SK-N-SH (cell line): ENCODE results near the gene KLHL40. TPM values are rescaled to one million over a fixed set of nuclear protein-coding genes. Genes with fewer than 3 reads are reported as not detected.

ENCODE experiments used
- CTCF ChIA-PET: fragments of 300-600, 350-600 bp; formaldehyde crosslinking; extraction: SDS; loops from one replicate; lab custom pipeline; 2021; lab: Yijun Ruan, JAX
- POLR2A ChIA-PET: fragments of 350-600 bp; sonication (Branson Sonifier 250); formaldehyde crosslinking; extraction: SDS; loops from one replicate; lab custom pipeline; 2020; ENCODE audit warnings: antibody characterized with exemption, inconsistent platforms; lab: Yijun Ruan, JAX
- DNase-seq: peaks from one replicate; pipeline ENCODE4 v3.0.0; 2012
- H2AFZ ChIP-seq: fragments of 200-600 bp; sonication (generic); 2 replicates; pipeline ENCODE4 v1.8.1; 2016; ENCODE audit warnings: antibody characterized with exemption, mild to moderate bottlenecking, low read depth
- H3F3A ChIP-seq: fragments of 200-600 bp; sonication (generic); replicated peaks from 2 replicates; pipeline ENCODE3; 2016; ENCODE audit warnings: antibody characterized with exemption, mild to moderate bottlenecking; ENCODE audit not compliant: insufficient read depth
- H3K27ac ChIP-seq, 2 experiments: fragments of 200-500 bp in 1 of 2; fragments of 200-600 bp in 1 of 2; sonication (Bioruptor generic) in 1 of 2; sonication (generic), shearing (Covaris generic) in 1 of 2; 2 replicates each; pipeline versions ENCODE4 v1.5.1 to v1.6.1; 2014 to 2016; ENCODE audit warnings: low read depth in 2 of 2, inconsistent platforms in 1 of 2, low read length in 1 of 2, mild to moderate bottlenecking in 1 of 2, mixed read lengths in 1 of 2
- H3K27me3 ChIP-seq: fragments of 200-600 bp; sonication (generic), shearing (Covaris generic); 2 replicates; pipeline ENCODE4 v1.6.1; 2016; ENCODE audit warnings: mixed run types; ENCODE audit not compliant: insufficient read depth
- H3K36me3 ChIP-seq, 2 experiments: fragments of 200-500 bp in 1 of 2; fragments of 200-600 bp in 1 of 2; sonication (Bioruptor generic) in 1 of 2; sonication (generic) in 1 of 2; replicated peaks in 1 of 2; 2 replicates each; pipeline versions ENCODE3 to v1.5.1; 2014 to 2016; ENCODE audit warnings: low read length in 1 of 2, mild to moderate bottlenecking in 1 of 2; ENCODE audit not compliant: insufficient read depth in 2 of 2, control insufficient read depth in 1 of 2
- H3K4me1 ChIP-seq, 2 experiments: fragments of 200-500 bp in 1 of 2; fragments of 200-600 bp in 1 of 2; sonication (Bioruptor generic) in 1 of 2; sonication (generic), shearing (Covaris generic) in 1 of 2; 2 replicates each; pipeline versions ENCODE4 v1.5.1 to v1.6.1; 2014 to 2016; ENCODE audit warnings: low read depth in 1 of 2, low read length in 1 of 2, mixed run types in 1 of 2; ENCODE audit not compliant: insufficient read depth in 2 of 2, control insufficient read depth in 1 of 2
- H3K4me2 ChIP-seq: fragments of 200-600 bp; sonication (generic), shearing (Covaris generic); 2 replicates; pipeline ENCODE4 v1.6.1; 2017; ENCODE audit warnings: mixed run types
- H3K4me3 ChIP-seq, 2 experiments: fragments of 200-500 bp in 1 of 2; fragments of 200-600 bp in 1 of 2; sonication (Bioruptor generic) in 1 of 2; sonication (generic), shearing (Covaris generic) in 1 of 2; 2 replicates each; pipeline versions ENCODE4 v1.5.1 to v1.8.1; 2014 to 2016; ENCODE audit warnings: low read depth in 2 of 2, inconsistent platforms in 1 of 2, low read length in 1 of 2, mild to moderate bottlenecking in 1 of 2, mixed read lengths in 1 of 2, moderate library complexity in 1 of 2
- H3K79me2 ChIP-seq: fragments of 200-600 bp; sonication (generic); 2 replicates; pipeline ENCODE4 v1.8.1; 2017; ENCODE audit warnings: mild to moderate bottlenecking; ENCODE audit not compliant: insufficient read depth
- H3K9ac ChIP-seq: fragments of 200-600 bp; sonication (generic); 2 replicates; pipeline ENCODE4 v1.6.1; 2017; ENCODE audit warnings: mixed run types
- H3K9me2 ChIP-seq: fragments of 200-600 bp; sonication (generic); 2 replicates; pipeline ENCODE4 v1.6.1; 2017; ENCODE audit warnings: mixed run types
- H3K9me3 ChIP-seq: fragments of 200-600 bp; sonication (generic); 2 replicates; pipeline ENCODE4 v1.6.1; 2017; ENCODE audit warnings: mixed run types, mild to moderate bottlenecking, moderate library complexity
- H4K20me1 ChIP-seq: fragments of 200-600 bp; sonication (generic); 2 replicates; pipeline ENCODE4 v1.6.1; 2017; ENCODE audit warnings: mild to moderate bottlenecking, mixed run types; ENCODE audit not compliant: insufficient read depth
- CHD2 ChIP-seq: fragments of 150-350 bp; IDR thresholded peaks from 2 replicates; pipeline ENCODE4 v1.6.1; 2018; ENCODE audit warnings: low read length; ENCODE audit not compliant: partially characterized antibody
- CTCF ChIP-seq: fragments of 200-600 bp; sonication (generic); IDR thresholded peaks from 2 replicates; pipeline ENCODE4 v1.6.1; 2017; ENCODE audit warnings: antibody characterized with exemption, mild to moderate bottlenecking, moderate library complexity
- EP300 ChIP-seq, 2 experiments: IDR thresholded peaks; 2 replicates each; pipeline versions ENCODE4 v1.4.0 to v1.6.1; 2012; ENCODE audit warnings: borderline replicate concordance in 1 of 2, low read depth in 1 of 2, low read length in 1 of 2
- GABPA ChIP-seq: IDR thresholded peaks from 2 replicates; pipeline ENCODE4 v1.4.0; 2012; ENCODE audit warnings: low read depth, mild to moderate bottlenecking
- GATA2 ChIP-seq: sonication (generic); formaldehyde crosslinking; IDR thresholded peaks from 2 replicates; pipeline ENCODE4 v1.5.0; 2020; ENCODE audit warnings: mild to moderate bottlenecking, missing genetic modification reagents
- JUND ChIP-seq: IDR thresholded peaks from 2 replicates; pipeline ENCODE4 v1.4.0; 2012
- MEF2A ChIP-seq: IDR thresholded peaks from 2 replicates; pipeline ENCODE4 v1.4.0; 2012; ENCODE audit warnings: low read depth, borderline replicate concordance
- MXI1 ChIP-seq: IDR thresholded peaks from 2 replicates; pipeline ENCODE4 v1.6.1; 2012; ENCODE audit warnings: mild to moderate bottlenecking, low read depth, low read length, improper control_type of control experiment
- NFIC ChIP-seq: IDR thresholded peaks from 2 replicates; pipeline ENCODE4 v1.4.0; 2012; ENCODE audit warnings: borderline replicate concordance
- NRF1 ChIP-seq: IDR thresholded peaks from 2 replicates; pipeline ENCODE4 v1.6.1; 2012; ENCODE audit warnings: low read depth, mild to moderate bottlenecking, low read length
- POLR2AphosphoS5 ChIP-seq: IDR thresholded peaks from 2 replicates; pipeline ENCODE4 v1.6.1; 2012; ENCODE audit warnings: low read depth, low read length
- RFX5 ChIP-seq: IDR thresholded peaks from 2 replicates; pipeline ENCODE4 v1.6.1; 2012; ENCODE audit warnings: mild to moderate bottlenecking, improper control_type of control experiment, low read length
- SMC3 ChIP-seq: IDR thresholded peaks from 2 replicates; pipeline ENCODE4 v1.6.1; 2012; ENCODE audit warnings: low read depth, low read length, improper control_type of control experiment
- TAF1 ChIP-seq: IDR thresholded peaks from 2 replicates; pipeline ENCODE4 v1.6.1; 2012; ENCODE audit warnings: low read depth, mild to moderate bottlenecking, low read length, moderate library complexity, borderline replicate concordance
- TCF12 ChIP-seq: IDR thresholded peaks from 2 replicates; pipeline ENCODE4 v1.4.0; 2012
- YY1 ChIP-seq: IDR thresholded peaks from 2 replicates; pipeline ENCODE4 v1.4.0; 2012; ENCODE audit warnings: low read depth, mild to moderate bottlenecking
- ZBTB33 ChIP-seq: IDR thresholded peaks from 2 replicates; pipeline ENCODE4 v1.4.0; 2012; ENCODE audit warnings: low read depth, borderline replicate concordance
- WGBS: methylation state at CpG from one replicate; pipeline ENCODE4 v1.1.6; 2017; ENCODE audit warnings: low lambda C conversion rate; 5-methylcytosine and 5-hydroxymethylcytosine counted together
- polyA plus RNA-seq, 3 experiments: library from polyadenylated mRNA; depleted of rRNA; stranded (reverse); fragments of >200 nt; gene quantifications; 2 replicates each; pipeline ENCODE4 v1.2.3, GENCODE V29; 2012
- TF ChIP-seq, protein P1 (sequence below): fragments of 150-350 bp; IDR thresholded peaks from 2 replicates; pipeline ENCODE4 v1.6.1; 2016; ENCODE audit warnings: mild to moderate bottlenecking, low read depth, low read length
- TF ChIP-seq, protein P2 (sequence below): IDR thresholded peaks from 2 replicates; pipeline ENCODE4; 2012

The KLHL40 gene
- polyA plus RNA-seq, 1 of the 3 experiments (the other 2 are of a cell fraction), result not detected

GRCh38 chr3:42637001-42637400, 48.3 kb upstream of the KLHL40 start:
- Histone ChIP-seq H3K36me3 (peaks cover 89 to 90% of the 10 kb centered on the region in 2 experiments), H3K9me2 (no peaks in the 10 kb centered on the region), H3F3A (peaks cover 22% of the 10 kb centered on the region), H2AFZ (no peak overlapping the region), H3K4me2 (no peak overlapping the region), H3K9ac (no peak overlapping the region), H3K79me2 (peaks cover 54% of the 10 kb centered on the region), H3K27me3 (no peaks in the 10 kb centered on the region), H3K9me3 (no peaks in the 10 kb centered on the region), H3K4me1 (no peaks in the 10 kb centered on the region), H3K4me3 (no peak overlapping the region), H3K27ac (no peak overlapping the region; a peak in 2 of 4 replicates), H4K20me1 (peaks cover 8% of the 10 kb centered on the region)
- ChIA-PET POLR2A (no interaction called here), CTCF (interaction anchor here (0.7 to 2.2 kb wide), 11 partner anchors 8 to 90 kb away, joined by 3 to 10 read pairs (median 3); partner anchors contain the start of gene ZBTB47)
- no peak for DNase-seq
- 86% methylated on average over 6 of the region's 6 CpGs for WGBS
- TF ChIP-seq POLR2AphosphoS5 (no peak), TCF12 (no peak), RFX5 (no peak), JUND (no peak), MXI1 (no peak), CTCF (no peak), YY1 (no peak), SMC3 (no peak), GATA2 (CRISPR knock-in tag) (no peak), NRF1 (no peak), NFIC (no peak), TAF1 (no peak)
- TF ChIP-seq, protein P1, sequence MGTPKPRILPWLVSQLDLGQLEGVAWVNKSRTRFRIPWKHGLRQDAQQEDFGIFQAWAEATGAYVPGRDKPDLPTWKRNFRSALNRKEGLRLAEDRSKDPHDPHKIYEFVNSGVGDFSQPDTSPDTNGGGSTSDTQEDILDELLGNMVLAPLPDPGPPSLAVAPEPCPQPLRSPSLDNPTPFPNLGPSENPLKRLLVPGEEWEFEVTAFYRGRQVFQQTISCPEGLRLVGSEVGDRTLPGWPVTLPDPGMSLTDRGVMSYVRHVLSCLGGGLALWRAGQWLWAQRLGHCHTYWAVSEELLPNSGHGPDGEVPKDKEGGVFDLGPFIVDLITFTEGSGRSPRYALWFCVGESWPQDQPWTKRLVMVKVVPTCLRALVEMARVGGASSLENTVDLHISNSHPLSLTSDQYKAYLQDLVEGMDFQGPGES, result no peak
- TF ChIP-seq, protein P2, sequence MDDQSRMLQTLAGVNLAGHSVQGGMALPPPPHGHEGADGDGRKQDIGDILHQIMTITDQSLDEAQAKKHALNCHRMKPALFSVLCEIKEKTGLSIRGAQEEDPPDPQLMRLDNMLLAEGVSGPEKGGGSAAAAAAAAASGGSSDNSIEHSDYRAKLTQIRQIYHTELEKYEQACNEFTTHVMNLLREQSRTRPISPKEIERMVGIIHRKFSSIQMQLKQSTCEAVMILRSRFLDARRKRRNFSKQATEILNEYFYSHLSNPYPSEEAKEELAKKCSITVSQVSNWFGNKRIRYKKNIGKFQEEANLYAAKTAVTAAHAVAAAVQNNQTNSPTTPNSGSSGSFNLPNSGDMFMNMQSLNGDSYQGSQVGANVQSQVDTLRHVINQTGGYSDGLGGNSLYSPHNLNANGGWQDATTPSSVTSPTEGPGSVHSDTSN, result no peak

DNA sequence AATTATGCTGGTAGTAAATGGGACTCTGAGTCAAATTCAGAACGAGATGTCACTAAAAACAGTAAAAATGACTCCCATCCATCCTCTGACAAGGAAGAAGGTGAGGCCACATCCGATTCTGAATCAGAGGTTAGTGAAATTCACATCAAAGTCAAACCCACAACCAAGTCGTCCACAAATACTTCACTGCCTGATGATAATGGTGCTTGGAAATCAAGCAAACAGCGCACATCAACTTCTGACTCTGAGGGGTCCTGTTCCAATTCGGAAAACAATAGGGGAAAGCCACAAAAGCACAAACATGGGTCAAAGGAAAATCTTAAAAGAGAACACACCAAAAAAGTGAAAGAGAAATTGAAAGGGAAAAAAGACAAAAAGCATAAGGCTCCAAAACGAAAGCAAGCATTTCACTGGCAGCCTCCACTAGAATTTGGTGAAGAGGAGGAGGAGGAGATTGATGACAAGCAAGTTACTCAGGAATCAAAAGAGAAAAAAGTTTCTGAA, 46.9 kb upstream of the KLHL40 start:
- no peak overlapping the region for H2AFZ ChIP-seq
- no peaks in the 10 kb centered on the region for H3K9me2 ChIP-seq
- peaks cover 22% of the 10 kb centered on the region for H3F3A ChIP-seq
- H3K4me3 ChIP-seq, result no peak overlapping the region
- H3K9ac ChIP-seq, result no peak overlapping the region
- no peaks in the 10 kb centered on the region for H3K9me3 ChIP-seq
- POLR2A ChIA-PET, result no interaction called here
- peak overlapping the region in 1 of 2 experiments; percentile 6; a peak in 1 of 4 replicates for H3K27ac ChIP-seq
- CTCF ChIA-PET, result interaction anchor here (1.3 to 2.2 kb wide), 2 partner anchors 18 to 24 kb away, joined by 3 to 10 read pairs; no protein-coding TSS in a partner anchor
- H3K4me2 ChIP-seq, result no peak overlapping the region
- WGBS, result 95% methylated on average over 6 of the region's 6 CpGs
- peaks cover 8% of the 10 kb centered on the region for H4K20me1 ChIP-seq
- DNase-seq, result no peak
- H3K4me1 ChIP-seq, result no peaks in the 10 kb centered on the region
- no peaks in the 10 kb centered on the region for H3K27me3 ChIP-seq
- peaks cover 50% of the 10 kb centered on the region for H3K79me2 ChIP-seq
- H3K36me3 ChIP-seq, result peaks cover 90 to 93% of the 10 kb centered on the region in 2 experiments
- TF ChIP-seq GABPA (no peak), TAF1 (no peak), POLR2AphosphoS5 (no peak), RFX5 (no peak), EP300 (IDR thresholded peaks at IDR 0.05; ENCODE audit: borderline replicate concordance in 1 of 2, low read depth in 1 of 2, low read length in 1 of 2) (no peak), MXI1 (no peak), ZBTB33 (no peak), CHD2 (no peak), MEF2A (no peak)
- TF ChIP-seq, protein P2, result no peak
